Stimulated activated CD8-positive, alpha-beta memory T cell treated with anti-CD3 and anti-CD28 coated beads, Interleukin-15, amount 100 ng/mL, for 24 hours (primary cell): ENCODE results near the gene AP1M1.

Experiments used
- DNase-seq: peaks from one replicate; pipeline ENCODE4 v3.0.0-alpha.2; 2020; ENCODE audit warnings: low read depth

The AP1M1 gene

DNA sequence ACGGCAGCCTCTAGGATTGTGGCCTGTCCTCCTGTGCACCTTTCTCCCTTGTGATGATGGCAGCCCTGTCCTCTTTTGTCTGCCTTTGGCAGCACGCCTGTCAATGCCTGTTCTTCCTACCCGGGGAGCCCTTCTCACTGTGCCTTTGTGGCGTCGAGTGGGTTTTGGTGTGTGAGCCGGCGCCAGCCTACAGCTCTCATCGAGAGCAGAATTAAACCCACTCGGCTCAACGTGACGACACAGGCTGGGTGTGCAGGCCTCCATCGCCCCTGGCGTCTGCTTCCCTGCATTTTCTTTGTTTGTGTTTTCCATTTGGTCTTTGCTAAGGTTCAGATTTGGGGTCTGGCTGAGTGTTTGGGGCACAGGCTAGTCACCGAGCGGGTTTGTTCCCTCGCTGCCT lies 34.4 kb downstream of the AP1M1 start:
- DNase-seq, result no peak

GRCh38 chr19:16232568-16232967 lies 34.9 kb downstream of the AP1M1 start:
- no peak for DNase-seq

GRCh38 chr19:16233081-16233776 lies 35.5 kb downstream of the AP1M1 start:
- no peak for DNase-seq

DNA sequence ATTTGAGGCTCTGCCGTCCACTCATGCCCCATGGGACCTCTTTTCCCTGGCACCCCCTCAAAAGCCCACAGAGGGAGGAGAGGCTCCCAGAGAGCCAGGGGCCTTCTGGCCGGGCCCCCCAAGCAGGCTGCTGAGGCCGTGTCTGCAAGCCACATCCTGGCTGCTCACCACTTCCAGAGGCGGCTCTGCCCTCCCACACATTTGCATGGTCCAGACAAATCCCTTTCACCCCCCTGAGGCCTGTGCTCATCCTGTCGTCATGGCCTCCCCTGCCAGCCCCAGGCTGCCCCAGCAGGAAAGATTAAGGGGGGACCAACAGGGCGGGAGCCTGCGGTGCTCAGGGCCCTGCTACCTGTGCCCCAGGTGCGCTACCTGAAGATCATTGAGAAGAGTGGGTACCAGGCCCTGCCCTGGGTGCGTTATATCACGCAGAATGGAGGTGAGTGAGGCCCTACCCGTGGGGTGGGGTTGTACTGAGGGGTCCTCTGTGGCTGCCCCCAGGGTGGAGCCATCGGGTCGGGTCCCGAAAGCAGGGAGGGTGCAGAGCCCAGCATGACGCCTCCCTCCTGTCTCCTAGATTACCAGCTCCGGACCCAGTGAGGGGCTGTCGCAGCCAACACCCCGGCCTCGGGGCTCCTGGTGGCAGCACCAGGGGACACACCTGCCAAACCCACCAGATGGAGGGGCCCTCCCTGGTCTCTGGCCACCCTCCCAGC lies 36.3 kb downstream of the AP1M1 start:
- DNase-seq, result no peak

DNA sequence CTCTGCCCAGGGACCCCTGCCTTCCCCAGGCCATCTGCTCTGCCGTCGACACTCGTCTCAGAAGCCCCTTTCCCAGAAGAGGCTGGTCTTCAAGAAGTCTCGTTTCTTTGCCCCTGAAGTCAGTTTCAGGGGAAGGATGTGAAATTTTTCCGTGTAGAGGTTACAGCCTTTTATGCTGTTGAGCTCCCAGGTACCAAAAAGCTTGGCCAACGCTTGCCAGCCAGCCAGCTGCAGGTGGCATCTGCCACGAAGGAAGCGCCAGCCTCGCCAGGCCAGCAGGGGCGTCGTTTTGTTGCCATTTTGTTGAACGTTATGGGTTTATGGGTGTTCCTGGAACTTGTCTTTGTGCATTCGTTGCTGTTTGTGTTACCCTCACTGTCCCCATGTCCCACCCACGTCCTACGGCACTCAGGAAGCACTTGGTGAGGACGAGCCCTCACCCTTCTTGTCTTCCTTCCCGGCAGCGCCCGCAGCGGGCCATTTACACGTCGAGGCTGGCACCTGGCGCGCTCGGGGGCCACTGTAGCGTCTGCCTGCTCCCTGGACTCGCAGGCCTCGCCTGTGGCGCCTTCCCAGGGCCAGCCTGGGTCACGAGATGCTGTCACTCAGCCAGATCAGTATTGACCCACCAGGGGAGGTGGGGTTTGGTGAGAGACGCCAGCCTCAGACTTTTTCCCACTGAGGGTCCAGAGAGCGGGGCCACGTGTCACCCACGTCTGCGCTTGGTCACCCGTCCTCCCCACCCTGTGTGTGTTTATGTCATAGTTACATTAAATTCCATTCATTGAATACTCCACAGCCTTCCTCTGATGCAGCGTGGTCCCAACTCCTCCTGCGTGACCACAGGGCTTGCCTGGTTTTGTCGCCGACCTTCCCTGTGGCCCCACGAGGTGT lies 37.1 kb downstream of the AP1M1 start:
- no peak for DNase-seq

- no peak for DNase-seq
These were observed 38.3 kb downstream of the AP1M1 start for GRCh38 chr19:16235811-16236652.

GRCh38 chr19:16244091-16244490 lies 46.4 kb downstream of the AP1M1 start:
- no peak for DNase-seq

GRCh38 chr19:16247353-16248182 lies 49.9 kb downstream of the AP1M1 start:
- DNase-seq, result peak; percentile 82

DNA sequence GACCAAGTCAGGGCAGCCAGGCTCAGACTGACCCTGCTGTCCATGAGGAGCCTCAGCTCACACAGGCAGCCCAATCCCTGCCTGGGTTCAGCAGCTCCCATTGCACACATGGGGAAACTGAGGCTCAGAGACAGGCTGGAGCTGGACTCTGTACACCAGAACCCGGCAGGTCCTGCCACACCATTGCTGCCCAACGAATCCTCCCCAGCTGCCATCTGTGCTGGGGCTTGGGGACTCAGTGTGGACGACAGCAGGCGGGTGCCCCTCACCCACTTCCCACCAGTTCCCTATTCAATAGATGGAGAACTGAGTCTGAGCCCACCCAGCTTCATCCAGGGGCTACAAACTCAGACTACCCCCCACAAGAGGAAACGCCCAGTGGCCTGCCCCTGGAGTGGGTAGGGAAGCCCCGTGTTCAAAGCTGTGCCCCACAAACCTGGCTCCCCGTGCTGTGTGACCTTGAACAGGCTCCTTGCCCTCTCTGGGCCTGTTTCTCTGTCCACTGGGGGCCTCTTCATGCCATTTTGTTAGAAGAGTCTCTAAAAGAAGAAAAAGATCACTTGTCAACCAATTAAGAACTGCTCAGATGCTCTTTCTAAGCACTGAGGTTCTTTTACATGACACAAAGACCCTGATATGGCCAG lies 50.8 kb downstream of the AP1M1 start:
- DNase-seq, result no peak

DNA sequence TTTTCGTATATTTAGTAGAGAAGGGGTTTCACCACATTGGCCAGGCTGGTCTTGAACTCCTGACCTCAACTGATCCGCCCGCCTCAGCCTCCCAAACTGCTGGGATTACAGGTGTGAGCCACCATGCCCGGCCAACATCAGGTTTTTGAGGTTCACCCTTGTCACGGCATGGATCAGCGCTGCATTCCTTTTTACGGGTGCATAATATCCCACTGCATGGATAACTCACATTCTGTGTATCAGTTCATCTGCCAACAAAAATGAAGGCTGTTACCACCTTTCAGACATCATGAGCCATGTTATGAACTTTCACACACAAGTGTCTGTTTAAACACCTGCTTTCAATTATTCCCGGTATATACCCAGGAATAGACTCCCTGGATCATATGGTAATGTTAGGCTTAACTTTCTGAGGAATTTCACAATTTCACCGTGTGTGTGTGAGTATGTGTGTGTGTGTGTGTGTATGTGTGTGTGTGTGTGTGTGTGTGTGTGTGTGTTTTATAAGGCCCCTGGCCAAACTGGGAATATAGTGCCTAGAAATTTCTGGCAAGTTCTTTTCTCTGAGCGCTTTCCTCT lies 52.2 kb downstream of the AP1M1 start:
- no peak for DNase-seq

- DNase-seq, result no peak
These were observed 54.9 kb downstream of the AP1M1 start for GRCh38 chr19:16252459-16253205.

GRCh38 chr19:16254851-16255408 lies 57.2 kb downstream of the AP1M1 start:
- no peak for DNase-seq

DNA sequence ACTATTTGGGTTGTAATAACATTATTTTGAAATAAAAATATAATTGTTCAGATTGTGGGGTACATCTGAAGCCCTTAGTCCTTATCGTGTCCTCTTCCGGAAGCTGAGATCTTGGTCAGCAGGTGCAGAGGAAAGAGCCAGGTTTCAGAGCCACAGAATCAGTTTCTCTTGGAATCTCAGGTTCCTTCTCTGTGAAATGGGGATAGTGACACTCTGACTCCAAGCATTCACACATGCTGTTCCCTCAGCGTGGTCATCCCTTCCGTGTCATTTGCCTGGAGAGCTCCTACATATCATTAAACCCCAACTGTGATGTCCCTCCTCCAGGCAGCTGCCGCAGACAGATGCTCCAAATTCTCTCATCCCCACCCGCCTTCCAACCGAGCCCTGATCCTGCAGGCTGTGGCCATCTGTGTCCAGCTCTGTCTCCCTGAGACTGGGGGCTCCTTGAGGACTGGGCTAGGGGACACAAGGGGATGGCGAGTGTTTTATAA lies 59.8 kb downstream of the AP1M1 start:
- DNase-seq, result no peak

GRCh38 chr19:16258440-16258903 lies 60.8 kb downstream of the AP1M1 start:
- DNase-seq, result no peak

DNA sequence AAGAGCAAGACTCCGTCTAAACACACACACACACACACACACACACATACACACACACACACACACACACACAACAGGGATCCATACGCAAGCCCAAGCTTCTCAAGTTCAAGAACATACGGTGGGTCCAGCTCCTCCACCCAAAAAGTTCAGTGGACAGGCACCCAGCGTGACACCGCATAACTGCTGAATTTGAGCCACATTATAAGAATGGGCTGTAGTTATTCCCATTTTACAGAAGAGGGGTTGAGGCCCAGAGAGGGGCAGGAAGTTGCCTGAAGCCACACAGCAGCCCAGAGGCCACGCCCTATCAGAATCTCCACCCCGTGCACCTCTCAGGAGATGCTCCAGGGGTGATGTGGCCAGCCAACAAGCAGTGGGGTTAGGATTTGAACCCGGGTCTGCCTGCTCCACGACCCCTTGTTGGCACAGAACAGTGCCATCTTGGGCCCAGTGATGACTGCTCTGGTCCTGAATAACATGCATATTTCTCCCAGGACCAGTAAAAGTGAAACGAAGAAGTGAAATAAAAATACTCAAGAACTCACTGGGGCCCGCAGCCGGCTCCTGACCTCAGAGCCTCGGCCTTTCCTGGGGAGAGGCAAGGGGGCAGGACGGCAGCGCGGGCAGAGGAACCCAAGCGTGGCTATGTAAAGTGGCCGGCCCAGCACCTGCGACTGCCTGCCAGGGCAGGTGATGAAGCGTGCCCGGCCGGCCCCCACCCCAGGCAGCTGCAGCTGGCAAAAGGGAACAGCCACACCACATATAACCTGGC lies 61.9 kb downstream of the AP1M1 start:
- no peak for DNase-seq

GRCh38 chr19:16260160-16260811 lies 62.6 kb downstream of the AP1M1 start:
- DNase-seq, result no peak

DNA sequence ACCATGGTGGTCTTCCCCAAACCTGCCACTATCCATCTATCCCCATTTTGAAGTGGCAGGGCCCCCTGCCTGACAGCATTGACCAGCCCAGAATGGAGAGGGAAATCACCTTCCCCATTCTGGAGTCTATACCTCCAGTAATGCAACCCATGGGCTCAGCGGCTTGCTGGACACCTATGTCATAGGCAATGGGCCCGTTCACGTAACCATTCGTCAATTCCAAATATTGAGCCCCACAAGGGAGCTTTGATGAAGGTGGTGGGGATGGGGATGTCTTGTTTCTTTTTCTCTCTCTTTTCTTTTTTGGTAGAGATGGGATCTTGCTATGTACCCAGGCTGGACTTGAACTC lies 63.1 kb downstream of the AP1M1 start:
- no peak for DNase-seq
